Stimulated activated CD4-positive, alpha-beta T cell treated with anti-CD3 and anti-CD28 coated beads, Interleukin-15, amount 100 ng/mL, for 48 hours (primary cell): ENCODE data around the gene GCLC.

Experiments
- DNase-seq, 2 donors: peaks; one replicate each; pipeline ENCODE4 v3.0.0-alpha.2; 2020; ENCODE audit warnings: low read depth in 2 of 2

GCLC gene

DNA sequence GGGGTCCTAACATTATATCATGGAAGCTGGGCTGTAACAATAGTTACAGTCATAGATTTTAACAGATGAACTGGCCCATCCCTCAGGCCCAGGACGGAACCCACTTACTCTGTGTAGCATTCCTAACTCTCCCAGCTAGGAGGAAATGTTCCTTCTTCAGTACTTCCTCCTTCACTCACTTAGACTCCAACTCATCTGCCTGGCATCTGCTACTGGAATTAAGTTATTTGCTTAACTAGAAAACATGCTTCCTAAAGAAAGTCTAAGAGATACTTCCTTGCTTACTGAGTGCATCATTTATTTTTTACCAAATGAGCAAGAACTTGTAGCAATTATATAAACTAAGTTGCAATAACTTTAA is 20.5 kb downstream of the GCLC start:
- no peak for DNase-seq

DNA sequence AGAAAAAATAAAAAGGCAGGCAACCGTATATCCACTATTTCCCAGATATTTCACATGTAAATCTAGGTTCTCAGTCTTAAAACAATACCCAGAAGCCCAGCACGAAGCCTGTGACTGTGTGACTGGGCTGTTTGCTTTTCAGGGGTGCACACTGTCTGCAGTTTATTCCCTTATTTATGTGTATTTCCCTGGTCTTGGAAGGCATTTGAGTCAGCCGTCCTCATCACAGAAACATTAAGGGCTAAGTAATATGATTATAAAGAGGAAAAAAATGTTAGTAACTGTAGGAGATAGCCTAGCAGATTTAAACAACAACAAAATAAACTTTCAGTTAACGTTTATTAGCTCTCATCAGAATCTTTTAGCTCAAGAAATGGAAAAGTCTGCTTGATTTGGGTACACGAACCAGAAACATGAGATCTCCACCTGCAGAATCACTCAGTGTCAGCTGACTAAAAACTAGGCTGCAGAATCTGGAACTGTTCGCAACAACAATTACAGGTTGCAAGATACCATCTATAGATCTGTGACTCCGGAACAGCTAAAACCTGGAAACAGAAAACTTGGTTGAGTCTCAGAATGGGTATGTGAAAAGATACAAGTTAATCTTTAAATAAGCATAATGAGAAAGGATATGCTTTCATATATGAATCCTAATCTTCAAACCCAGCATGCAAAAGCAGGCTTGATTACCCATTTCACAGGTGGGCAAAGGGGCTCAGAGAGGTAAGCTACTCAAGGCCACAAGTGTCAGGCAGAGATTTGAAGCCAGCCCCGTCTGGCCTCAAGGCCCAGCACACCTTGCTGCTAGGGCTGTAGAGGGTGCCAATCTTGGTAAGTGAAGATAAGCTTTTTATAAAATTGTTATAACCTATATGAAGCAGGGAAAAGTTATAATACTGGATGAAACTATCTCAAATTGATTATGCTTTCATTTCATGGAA is 21.1 kb downstream of the GCLC start:
- DNase-seq, result no peak

DNA sequence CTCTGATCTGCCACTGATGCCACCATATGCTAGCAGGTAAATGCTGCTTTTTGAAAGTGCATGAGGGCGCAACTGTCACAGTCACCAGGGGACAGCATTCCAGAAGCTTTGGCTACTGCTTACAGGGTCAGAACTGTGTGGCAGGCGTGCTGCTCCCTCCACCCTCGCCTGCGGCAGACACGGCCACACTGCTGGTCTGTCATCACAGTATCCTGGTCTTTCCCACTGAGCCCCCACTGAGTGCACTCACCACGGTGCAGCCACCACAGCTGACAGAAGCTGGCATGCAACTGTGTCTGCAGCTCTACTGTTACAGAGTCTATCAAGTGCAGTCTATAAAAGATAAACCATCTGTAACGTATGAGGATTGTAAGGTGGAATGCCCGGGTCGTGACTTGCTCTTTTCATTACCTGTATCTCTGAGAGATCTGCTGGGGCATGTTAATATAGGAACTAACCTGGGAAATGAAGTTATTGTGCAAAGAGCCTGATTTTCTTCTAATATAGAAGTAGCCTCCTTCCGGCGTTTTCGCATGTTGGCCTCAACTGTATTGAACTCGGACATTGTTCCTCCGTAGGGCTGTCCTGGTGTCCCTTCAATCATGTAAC is 24.5 kb downstream of the GCLC start:
- DNase-seq, result no peak

DNA sequence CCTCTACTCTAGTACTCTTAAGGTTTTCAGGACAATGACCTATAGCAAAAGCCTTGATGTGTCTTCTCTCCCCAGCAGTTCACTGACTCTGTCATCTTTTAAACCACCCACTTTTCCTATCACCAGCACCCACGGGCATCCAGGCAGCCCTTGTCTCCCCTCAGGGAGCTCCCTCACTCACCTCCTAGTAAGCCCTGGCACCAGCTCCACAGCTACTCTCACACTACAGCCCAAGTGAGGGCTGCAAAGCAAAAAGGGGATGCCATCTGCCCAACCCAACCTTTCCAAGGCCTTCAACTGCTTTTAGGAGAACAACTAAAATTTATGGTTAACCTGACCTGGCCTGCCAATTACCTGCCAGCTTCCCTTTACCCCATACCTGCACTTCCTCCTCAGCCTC is 26.0 kb downstream of the GCLC start:
- DNase-seq, result no peak

DNA sequence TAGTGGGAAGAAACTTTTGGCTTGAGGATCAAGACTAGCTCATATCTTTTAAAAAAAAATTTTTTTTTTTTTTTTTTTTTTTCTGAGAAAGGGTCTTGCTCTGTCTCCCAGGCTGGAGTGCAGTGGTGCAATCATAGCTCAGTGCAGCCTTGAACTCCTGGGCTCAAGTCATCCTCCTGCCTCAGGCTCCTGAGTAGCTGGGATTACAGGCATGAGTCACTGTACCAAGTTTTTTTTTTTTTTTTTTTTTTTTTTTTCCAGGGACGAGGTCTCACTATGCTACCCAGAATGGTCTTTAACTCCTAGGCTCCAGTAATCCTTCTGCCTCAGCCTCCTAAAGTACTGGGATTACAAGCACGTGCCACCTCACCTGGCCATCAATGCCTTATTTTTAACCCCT is 27.9 kb downstream of the GCLC start:
- no peak for DNase-seq

DNA sequence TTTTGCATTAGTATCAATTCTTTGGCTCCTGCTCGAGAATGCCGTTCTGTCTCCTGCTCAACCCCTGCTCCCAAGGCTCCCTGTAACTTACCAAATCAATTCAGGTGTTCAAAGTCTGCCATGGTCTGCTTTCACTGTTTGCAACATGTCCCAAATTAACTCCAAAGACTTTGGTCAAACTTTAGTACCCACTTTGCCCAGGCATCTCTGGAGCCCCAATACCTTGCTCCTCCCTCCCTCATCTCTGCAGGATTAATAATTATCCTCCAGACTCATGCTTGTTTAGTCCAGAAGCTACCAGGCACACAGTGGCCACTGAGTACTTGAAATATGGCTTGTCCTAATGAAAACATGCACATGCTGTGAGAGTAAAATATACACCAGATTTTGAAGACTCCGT is 30.2 kb downstream of the GCLC start:
- DNase-seq, result no peak

DNA sequence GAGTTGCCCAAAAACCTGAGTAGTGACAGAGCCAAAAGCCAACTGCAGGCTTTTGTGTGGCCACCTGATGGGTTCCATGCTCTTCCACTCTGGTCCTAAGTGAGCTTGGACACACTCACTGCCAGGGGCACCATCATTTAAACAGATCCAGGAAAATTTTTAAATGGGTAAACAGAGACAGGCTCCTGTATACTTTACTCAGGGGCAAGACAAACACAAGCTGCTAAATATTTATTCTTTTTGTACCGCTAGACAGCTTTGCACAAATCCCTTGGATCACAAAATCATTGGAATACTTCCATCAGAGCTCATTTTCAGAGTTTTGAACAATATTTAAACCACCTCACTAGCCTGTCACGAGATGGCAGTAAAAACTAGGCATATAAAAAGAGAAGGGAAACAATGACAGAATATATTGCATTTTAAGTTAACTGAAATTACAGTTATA is 31.4 kb downstream of the GCLC start:
- no peak for DNase-seq

DNA sequence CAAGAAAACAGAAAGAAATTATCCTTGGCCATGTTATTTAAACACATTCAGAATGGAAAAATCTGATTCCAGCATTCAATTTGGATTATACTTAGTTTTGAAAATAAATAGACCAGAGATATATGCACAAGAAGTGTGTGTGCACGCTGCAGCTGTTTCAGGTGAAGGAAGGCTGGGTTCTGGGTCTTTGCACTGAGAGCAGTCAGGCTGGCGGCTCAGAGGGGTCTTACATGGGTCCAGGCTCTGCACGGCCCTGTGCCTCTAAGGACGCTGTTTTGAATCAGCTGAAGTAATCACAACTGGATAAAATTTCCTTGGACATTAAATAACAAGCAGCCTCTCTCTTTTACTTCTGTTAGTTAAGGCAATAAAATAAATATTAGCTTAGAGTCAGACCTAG is 31.8 kb downstream of the GCLC start:
- no peak for DNase-seq

DNA sequence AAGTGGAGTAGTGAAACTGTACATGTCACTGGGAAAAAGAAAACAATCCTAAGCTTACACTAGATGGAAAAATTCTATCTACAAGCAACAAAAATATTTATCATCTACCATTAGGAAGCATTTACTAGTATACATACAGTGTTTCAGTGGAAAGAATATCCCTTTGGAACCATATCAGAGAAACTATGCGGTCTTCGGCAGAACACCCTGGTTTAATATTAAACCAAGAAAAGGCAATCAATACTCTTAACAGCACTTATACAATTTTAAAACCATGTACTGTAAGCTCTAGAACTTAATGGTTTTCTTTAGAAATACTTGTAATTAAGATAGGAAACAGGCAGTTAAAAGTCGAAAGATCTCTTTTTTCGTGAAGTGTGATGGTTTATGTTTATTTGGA is 32.3 kb downstream of the GCLC start:
- no peak for DNase-seq

DNA sequence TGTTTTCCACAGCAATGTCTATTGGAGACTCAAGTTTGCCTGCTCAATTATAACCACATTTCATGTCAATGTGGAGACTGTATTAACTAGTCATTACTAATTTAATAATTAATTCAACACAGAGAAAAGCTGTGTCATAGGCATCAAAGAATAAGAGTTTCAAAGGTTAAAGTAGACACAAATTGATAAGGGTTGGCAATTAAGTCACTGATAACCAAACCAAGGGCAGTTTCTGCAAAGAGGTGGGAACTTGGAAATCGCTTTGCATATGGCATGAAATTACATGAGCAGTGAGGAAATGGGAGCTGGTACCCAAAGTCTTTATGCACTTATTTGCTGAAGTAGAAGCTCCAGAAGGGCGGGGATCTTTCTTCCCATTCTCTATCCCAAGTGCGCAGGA is 34.2 kb downstream of the GCLC start:
- no peak for DNase-seq

DNA sequence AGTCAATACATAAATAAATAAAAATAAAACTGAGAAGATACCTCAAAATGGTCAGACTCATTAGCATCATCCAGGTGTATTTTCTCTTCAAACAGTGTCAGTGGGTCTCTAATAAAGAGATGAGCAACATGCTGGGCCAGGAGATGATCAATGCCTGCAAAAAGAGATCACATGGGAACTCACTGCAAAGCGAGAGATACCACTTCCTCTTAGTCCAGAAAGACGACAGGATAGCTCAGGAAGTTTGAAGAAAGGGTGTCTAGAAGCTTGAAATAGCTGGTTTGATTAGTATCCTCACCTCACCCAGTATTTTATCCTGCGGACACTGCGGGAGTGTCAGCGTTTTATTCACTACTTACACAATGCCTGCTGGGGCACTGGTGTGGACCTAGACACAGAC is 38.0 kb downstream of the GCLC start:
- DNase-seq, result no peak

DNA sequence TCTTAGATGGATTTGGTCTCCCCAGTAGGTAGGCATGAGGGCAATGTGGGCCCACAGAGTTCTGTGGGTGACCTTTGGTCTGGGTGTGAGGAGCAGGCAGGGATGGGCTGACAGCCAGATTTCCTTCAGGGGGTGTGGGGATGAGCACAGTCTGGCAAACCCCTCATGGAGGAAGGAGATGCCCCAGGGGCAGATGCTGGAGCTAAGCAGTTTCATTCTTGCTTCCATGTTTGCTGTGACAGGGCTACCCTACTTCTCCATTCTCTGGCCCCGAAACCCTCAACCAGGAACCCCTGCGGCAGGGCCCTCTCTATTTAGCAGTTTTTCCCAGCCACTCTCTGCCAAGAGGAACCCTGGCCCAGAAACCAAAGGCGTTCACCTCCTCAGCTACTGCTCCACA is 40.4 kb downstream of the GCLC start:
- DNase-seq, result no peak

DNA sequence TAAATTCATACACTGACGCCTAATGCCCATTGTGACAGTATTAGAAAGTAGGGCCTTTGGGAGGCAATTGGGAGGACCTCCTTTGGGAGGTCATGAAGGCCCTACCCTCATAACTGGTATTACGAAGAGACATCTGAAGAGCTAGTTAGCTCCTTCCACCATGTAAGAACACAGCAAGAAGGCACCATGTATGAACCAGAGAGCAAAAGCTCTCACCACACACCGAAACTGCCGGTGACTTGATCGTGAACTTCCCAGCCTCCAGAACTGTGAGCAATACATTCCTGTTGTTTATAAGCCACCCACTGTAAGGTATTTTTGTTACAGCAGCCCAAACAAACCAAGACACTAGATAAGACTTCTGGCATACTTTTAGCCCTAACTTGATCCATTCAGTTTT is 41.8 kb downstream of the GCLC start:
- no peak for DNase-seq

DNA sequence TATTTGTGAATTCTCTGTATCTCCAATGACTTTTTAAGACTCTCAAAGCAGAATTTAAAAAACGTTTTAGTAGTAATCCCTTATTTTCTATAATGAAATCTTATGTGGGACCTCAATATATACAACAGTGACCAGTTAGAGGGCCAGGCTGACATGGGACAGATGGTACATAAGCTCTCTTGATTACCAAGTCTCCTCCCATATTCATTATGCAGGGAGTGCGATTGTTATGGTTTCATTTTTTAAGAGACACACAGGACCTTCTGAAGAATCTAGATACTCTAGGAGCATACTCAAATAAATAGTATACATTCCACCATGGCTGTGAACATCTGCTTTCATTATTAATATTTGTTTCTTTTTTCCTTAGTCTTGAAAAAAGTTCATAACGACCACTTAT is 43.5 kb downstream of the GCLC start:
- DNase-seq, result no peak

DNA sequence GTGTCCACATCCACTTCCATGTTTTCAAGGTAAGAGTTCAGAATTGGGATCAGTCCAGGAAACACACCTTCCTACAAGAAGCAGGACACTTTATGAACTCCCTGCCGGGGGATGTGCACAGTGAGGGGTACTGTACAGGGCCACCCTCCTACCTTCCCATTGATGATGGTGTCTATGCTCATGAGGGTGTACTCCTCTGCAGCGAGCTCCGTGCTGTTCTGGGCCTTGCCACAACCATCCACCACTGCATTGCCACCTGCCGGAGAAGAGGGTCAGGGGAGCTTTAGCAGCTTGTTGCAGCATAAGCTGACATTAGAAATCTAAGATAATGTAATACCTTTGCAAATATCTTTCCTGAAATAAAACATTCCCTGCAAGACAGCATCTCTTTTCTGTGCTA is 44.8 kb downstream of the GCLC start:
- no peak for DNase-seq

DNA sequence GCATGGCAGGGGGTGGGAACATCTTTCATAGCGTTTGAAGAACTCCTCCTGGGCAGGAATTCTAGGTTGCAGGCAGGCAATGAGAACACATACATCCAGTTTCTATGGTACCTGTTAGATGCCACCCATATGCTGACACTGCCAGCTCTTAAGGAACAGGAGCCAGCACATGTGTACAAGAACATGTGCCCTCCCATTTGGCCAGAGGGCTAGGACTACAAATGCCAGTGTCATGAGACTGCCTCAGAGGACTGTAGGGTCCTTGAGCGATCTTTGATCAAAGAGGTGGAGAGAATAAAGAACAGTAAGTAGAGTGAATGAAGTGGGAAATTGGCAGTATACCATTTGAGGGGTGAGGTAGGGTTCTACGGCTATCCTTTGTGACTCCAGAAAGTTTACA is 45.8 kb downstream of the GCLC start:
- no peak for DNase-seq

DNA sequence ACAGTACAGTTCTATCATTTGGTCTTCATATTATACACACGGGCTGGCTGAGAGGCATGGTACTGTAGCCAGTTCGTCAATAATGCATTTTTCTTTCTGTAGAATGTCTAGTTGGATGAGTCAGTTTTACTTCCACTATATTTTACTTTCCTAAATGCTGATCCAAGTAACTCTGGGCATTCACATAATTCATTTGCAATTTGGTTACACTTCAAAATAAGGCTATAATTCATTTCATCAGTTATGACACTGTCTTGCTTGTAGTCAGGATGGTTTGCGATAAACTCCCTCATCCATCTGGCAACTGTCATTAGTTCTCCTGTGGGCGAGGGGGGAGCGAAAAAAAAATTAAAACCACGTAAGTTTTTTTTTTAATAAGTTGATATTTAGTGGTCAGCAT is 46.3 kb downstream of the GCLC start:
- DNase-seq, result no peak

DNA sequence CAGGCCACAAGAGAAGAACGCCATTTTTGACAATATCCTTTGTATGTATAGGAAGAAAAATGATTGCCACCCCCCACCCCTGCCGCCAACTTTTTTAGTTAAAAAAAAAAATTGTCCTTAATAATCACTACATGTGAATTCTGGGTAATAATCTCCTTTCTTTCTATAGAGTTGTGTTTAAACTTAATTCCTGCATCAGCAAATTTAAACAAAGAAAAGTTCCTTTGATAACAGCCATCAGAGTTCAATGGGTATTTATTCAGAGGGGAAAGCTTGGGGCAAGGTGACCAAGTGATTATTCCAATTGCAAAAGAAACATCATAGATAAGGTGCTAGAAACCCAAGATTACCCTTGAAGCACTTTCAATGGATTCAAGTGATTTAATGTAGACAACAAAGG is 47.0 kb downstream of the GCLC start:
- no peak for DNase-seq

DNA sequence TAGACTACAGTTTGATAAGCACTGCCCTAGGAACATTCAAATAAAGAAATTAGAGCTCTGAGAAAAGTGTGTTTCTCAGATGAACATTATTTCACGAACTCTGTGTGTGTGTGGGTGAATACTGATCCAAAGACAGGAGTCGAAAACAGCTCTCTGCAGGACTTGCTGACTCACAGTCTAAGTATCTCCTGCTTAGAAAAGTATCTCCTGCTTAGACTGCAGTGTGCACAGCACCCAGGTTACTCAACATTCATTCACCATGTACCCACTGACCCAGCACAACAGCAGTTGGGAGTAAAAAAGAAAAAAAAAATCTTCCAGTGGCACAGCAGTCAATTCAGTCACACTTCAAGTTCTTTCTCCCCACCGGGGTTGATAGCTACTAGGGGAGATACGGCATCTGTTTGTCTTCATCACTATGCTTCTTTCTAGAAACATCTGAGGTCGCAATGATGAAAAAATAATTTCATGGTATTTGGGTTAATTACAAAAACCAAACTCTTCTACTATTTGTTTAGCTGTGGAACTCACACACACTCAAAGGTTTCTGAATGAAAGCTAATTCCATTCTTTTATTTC is 48.0 kb downstream of the GCLC start:
- no peak for DNase-seq

DNA sequence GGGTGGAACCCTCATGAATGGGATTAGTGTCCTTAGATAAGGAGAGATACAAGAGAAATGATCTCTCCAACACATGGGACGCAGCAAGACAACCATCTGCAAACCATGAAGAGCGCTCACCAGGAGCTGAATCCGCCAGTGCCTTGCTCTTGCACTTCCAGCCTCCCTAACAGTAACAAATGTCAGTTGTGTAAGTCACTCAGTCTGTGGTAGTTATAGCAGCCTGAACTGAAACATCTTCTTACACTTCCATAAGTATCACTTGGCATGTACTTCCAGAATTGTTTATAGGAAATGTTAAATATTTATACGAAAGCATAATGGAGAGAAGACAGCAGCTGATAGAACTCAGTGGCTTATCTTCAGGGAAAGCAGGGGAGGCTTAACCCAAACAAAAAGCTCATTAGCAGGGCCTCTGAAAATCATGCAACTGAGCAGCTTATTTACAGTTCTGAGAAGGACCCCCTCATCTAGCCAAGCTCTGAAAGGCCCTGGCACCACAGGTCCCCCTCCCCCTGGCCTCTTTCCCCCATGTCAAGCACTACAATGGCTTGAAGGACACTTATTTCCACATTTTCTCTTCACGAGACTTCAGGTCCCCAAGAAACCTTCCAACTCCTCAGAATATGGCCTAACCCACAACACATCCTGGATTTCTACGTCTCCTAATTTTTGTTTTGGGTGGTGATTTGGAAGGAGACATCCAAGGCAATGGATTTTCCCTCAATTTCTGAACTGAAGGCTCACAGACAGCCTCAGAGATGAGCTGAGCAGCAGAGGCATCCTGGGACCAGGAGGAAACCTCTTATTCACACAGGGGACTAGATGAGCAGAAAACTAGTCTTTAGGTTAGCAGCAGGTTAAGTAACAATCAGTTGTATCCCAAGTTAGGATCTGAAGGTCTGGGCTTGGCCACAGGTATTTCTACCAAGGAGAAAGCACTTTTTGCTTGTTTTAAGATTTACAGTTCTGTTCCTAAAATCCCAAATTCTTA is 49.1 kb downstream of the GCLC start:
- DNase-seq, result no peak

DNA sequence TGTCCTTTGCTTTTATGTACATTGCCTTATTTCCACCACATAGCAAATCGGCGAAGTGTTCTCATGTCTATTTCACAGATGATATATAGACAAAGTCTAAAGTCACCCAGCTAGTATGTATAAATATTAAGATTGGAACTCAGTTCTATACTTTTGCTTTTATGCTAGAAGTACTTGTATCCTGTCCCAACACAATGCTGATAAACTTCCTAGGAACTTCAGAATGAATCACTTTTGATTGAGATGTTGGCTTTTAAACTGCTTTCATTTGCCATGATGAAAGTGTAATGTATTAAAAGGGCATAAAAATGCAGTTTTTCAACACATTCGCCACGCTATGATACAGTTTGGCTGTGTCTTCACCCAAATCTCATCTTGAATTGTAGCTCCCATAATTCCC is 50.8 kb downstream of the GCLC start:
- no peak for DNase-seq

DNA sequence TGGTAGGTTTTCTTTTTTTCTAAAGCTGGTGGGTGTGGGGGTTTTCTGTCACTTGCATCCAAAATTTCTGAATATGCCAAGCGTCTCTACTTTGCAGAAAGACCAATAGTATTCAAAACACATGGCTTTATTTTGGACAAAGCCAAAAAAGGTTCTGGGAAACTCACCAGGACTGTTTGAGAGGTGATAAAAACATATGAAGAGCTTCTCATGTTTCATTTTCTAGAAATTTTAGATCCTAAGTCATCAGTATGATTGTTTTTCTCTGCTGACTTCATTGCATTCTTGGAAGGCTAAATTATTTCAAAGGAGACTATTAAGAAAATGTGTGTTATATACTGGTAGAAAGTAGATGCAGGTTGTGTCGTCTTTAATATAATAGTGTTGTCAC is 51.3 kb downstream of the GCLC start:
- DNase-seq, result no peak
